Retinal pigment epithelial cell (primary cell): ENCODE results near the gene RPL36A.

Experiments used
- DNase-seq: peaks from one replicate; pipeline ENCODE4 v3.0.0-alpha.2; 2010; ENCODE audit warnings: low read depth
- H3K4me3 ChIP-seq: 2 replicates; pipeline ENCODE4 v1.5.1; 2011; ENCODE audit warnings: mild to moderate bottlenecking, low read length, control low read depth, moderate library complexity
- CTCF ChIP-seq: conservative IDR thresholded peaks from 2 replicates; pipeline ENCODE4 v1.5.1; 2011; ENCODE audit warnings: low read depth, low read length, control low read depth, inconsistent platforms

Gene RPL36A

GRCh38 chrX:101399825-101400224 lies 9.0 kb downstream of the RPL36A start:
- no peak for TF ChIP-seq CTCF
- no peak for DNase-seq

GRCh38 chrX:101407167-101407747 lies 16.4 kb downstream of the RPL36A start:
- no peak for DNase-seq
- peak overlapping the region; percentile 88 for H3K4me3 ChIP-seq
- no peak for TF ChIP-seq CTCF

More at GRCh38 chrX:101399825-101400224, 9.0 kb downstream of the RPL36A start:
- H3K4me3 ChIP-seq, result no peak overlapping the region

DNA sequence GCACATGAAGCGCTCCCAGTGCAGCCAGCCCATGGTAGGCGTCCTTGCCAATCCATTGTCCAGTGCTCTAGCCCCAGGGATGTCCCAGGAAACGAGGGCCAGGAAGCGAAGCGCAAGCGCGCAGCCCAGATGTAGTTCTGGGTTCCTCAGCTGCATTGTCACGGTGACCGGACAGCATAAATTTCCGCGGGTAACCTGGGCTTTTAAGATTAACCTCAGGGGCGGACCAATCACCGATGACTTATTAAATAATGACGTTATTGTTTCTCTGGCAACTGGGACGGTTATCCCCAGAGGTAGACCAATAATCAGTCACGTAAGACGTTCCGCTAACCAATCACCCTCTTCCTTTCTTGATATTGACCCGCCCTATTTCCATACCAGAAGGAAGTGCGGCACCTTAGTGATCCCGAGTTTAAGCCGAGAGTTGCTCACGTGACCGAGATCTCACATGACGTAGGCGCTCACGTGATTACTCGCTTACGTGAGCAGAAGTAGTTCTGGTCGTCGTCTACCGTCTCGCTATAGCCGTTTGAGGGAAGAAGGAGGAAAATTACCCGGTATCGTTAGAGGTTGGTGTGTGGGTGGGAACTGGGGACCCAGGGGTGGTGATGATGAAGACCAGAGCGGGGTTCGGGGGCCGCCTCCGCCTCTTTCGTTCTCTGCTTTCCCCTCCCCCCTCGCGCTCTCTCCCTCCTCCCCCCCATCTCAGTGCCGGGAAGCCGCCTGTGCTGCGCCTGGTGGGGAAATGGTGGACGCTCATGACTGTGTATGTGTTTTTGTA lies 17.1 kb downstream of the RPL36A start, which contains the start of the genes GLA and HNRNPH2:
Gene GLA, minus strand, starts transcription at position 178 of the 784 bp plus-strand sequence. Its CDS starts 22 bp downstream, at position 156.
Gene HNRNPH2, plus strand, starts transcription at position 475 of the 784 bp plus-strand sequence. CDS start 3,767 bp downstream, outside the sequence.
- peak; percentile 95 for DNase-seq
- no peak for TF ChIP-seq CTCF
- H3K4me3 ChIP-seq, result peak within 1 kb of the TSS; percentile 88

DNA sequence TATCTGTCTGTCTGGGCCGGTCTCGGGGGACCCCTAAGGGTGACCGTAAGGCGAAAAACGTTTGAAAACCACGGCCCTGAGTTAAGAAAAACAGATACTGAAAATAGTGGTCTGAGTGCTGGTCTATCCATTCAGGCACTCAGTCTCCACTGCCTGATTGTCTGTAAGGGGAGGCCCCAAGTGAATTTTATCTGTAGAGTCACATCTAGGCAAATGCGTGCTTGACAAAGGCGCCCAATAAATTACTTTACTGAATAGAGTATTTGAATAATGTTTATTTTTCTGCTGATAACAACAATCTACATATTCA lies 17.7 kb downstream of the RPL36A start:
- peak overlapping the region; percentile 88 for H3K4me3 ChIP-seq
- no peak for DNase-seq
- no peak for TF ChIP-seq CTCF

- no peak for TF ChIP-seq CTCF
- no peak for DNase-seq
- peak overlapping the region; percentile 88 for H3K4me3 ChIP-seq
Observed at GRCh38 chrX:101409043-101409442, 18.2 kb downstream of the RPL36A start.

DNA sequence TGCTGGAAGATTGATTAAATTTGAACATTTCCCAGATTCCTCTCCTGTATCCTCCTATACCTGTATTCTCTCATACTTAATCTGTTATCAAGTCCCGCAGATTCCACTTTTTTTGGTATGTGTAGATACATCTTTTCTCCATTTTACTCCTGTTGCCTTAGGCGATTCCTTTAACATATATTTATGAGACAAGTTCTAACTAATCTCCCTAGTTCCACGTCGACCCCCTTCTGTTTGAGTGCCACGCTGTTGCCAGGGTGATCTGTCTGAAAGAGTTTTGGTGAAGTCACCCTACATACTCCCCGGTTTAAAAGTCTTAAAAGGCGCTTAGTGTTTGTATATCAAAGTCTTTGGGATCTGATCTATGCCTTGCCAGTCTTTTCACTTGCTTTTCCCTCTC lies 19.6 kb downstream of the RPL36A start:
- TF ChIP-seq CTCF, result no peak

DNA sequence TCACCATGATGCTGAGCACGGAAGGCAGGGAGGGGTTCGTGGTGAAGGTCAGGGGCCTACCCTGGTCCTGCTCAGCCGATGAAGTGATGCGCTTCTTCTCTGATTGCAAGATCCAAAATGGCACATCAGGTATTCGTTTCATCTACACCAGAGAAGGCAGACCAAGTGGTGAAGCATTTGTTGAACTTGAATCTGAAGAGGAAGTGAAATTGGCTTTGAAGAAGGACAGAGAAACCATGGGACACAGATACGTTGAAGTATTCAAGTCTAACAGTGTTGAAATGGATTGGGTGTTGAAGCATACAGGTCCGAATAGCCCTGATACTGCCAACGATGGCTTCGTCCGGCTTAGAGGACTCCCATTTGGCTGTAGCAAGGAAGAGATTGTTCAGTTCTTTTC lies 21.2 kb downstream of the RPL36A start:
- no peak overlapping the region for H3K4me3 ChIP-seq
- no peak for DNase-seq
- no peak for TF ChIP-seq CTCF

More for the DNA sequence above, 19.6 kb downstream of the RPL36A start:
- no peak for DNase-seq
- H3K4me3 ChIP-seq, result peak overlapping the region; percentile 88
